ENCODE data around the gene HSPA8. TPM values are rescaled to one million over a fixed set of nuclear protein-coding genes. Genes with fewer than 3 reads are reported as not detected.

The HSPA8 gene
- total RNA-seq, 1 donor from 2014 or later: 1,278 TPM

- CTCF ChIA-PET: no interaction called here
- Mint-ChIP-seq H3K27me3 (no peaks in the 10 kb centered on the region), H3K4me3 (no peak overlapping the region), H3K4me1 (peaks cover 26% of the 10 kb centered on the region), H3K27ac (no peak overlapping the region), H3K36me3 (ENCODE audit: low read depth) (peaks cover 42% of the 10 kb centered on the region), H3K9me3 (no peaks in the 10 kb centered on the region)
- intact Hi-C loops (cut with micrococcal nuclease): loop anchor here (5.0 kb wide), 1 partner anchor 69 kb away; the partner anchor contains the start of gene BSX
- ATAC-seq (ENCODE audit: low read depth): no peak
- POLR2A ChIA-PET: no interaction called here
- no peak for DNase-seq
- no peak for TF ChIP-seq CTCF (IDR thresholded peaks at IDR 0.05)
These were observed 10.3 kb downstream of the HSPA8 start for GRCh38 chr11:123051634-123052033.

- Mint-ChIP-seq H3K27ac (no peak overlapping the region), H3K36me3 (ENCODE audit: low read depth) (peaks cover 37% of the 10 kb centered on the region), H3K4me1 (peaks cover 21% of the 10 kb centered on the region), H3K9me3 (no peaks in the 10 kb centered on the region), H3K4me3 (no peak overlapping the region), H3K27me3 (no peaks in the 10 kb centered on the region)
- CTCF ChIA-PET: no interaction called here
- no peak for DNase-seq
- intact Hi-C loops (cut with micrococcal nuclease): loop anchor here (5.0 kb wide), 1 partner anchor 69 kb away; the partner anchor contains the start of gene BSX
- POLR2A ChIA-PET: no interaction called here
- no peak for ATAC-seq (ENCODE audit: low read depth)
- TF ChIP-seq CTCF (IDR thresholded peaks at IDR 0.05): no peak
These were observed 10.8 kb downstream of the HSPA8 start for GRCh38 chr11:123051146-123051545.

GRCh38 chr11:123047947-123048293, 14.0 kb downstream of the HSPA8 start:
- CTCF ChIA-PET: no interaction called here
- H3K9me3 Mint-ChIP-seq: no peaks in the 10 kb centered on the region
- POLR2A ChIA-PET: interaction anchor here (0.8 to 2.3 kb wide), 2 partner anchors 9 to 14 kb away, joined by 4 to 9 read pairs; partner anchors contain the start of gene HSPA8

GRCh38 chr11:123047266-123047946, 14.5 kb downstream of the HSPA8 start:
- DNase-seq (no peak), ATAC-seq (ENCODE audit: low read depth) (no peak)
- Mint-ChIP-seq H3K36me3 (ENCODE audit: low read depth) (peaks cover 9% of the 10 kb centered on the region), H3K27me3 (no peaks in the 10 kb centered on the region), H3K9me3 (no peaks in the 10 kb centered on the region), H3K4me1 (no peaks in the 10 kb centered on the region), H3K4me3 (no peak overlapping the region), H3K27ac (no peak overlapping the region)
- ChIA-PET POLR2A (interaction anchor here (0.8 to 2.3 kb wide), 2 partner anchors 9 to 14 kb away, joined by 4 to 9 read pairs; partner anchors contain the start of gene HSPA8), CTCF (no interaction called here)
- TF ChIP-seq CTCF (IDR thresholded peaks at IDR 0.05): no peak
- intact Hi-C loops (cut with micrococcal nuclease): no loop called here

More at GRCh38 chr11:123047947-123048293, 14.0 kb downstream of the HSPA8 start:
- Mint-ChIP-seq H3K36me3 (ENCODE audit: low read depth) (peaks cover 12% of the 10 kb centered on the region), H3K27me3 (no peaks in the 10 kb centered on the region), H3K4me3 (no peak overlapping the region), H3K4me1 (no peaks in the 10 kb centered on the region), H3K27ac (no peak overlapping the region)
- no peak for TF ChIP-seq CTCF (IDR thresholded peaks at IDR 0.05)
- intact Hi-C loops (cut with micrococcal nuclease): no loop called here
- DNase-seq (no peak), ATAC-seq (ENCODE audit: low read depth) (no peak)

- CTCF ChIA-PET: interaction anchor here (0.6 kb wide), 1 partner anchor 8 kb away, joined by 3 read pairs; no protein-coding TSS in a partner anchor
- DNase-seq (no peak), ATAC-seq (ENCODE audit: low read depth) (no peak)
- TF ChIP-seq CTCF (IDR thresholded peaks at IDR 0.05): no peak
- H3K4me1 Mint-ChIP-seq: no peaks in the 10 kb centered on the region
- intact Hi-C loops (cut with micrococcal nuclease): no loop called here
- no peaks in the 10 kb centered on the region for H3K27me3 Mint-ChIP-seq
- no peak overlapping the region for H3K4me3 Mint-ChIP-seq
- POLR2A ChIA-PET: interaction anchor here (2.3 kb wide), 1 partner anchor 15 kb away, joined by 9 read pairs; the partner anchor contains the start of gene HSPA8
- H3K36me3 Mint-ChIP-seq (ENCODE audit: low read depth): peaks cover 5% of the 10 kb centered on the region
- no peaks in the 10 kb centered on the region for H3K9me3 Mint-ChIP-seq
- H3K27ac Mint-ChIP-seq: no peak overlapping the region
These were observed 15.3 kb downstream of the HSPA8 start for GRCh38 chr11:123046473-123047259.
